K562 (cell line): ENCODE data around the gene FUBP3. TPM values are rescaled to one million over a fixed set of nuclear protein-coding genes. Genes with fewer than 3 reads are reported as not detected.

ENCODE experiments used
- ATAC-seq: fragments of 200-7000 bp; cut with Tn5 transposase; 3 replicates; pipeline ENCODE4 v1.9.1; 2020; ENCODE audit warnings: moderate library complexity
- BruUV-seq: library from RNA; stranded (reverse); fragments of 400-500 nt; replicated peaks from 2 replicates; lab custom pipeline; 2021; lab: Mats Ljungman, UMichigan
- CTCF ChIA-PET: fragments of 300-600 bp; formaldehyde crosslinking; extraction: SDS; loops from one replicate; lab custom pipeline; 2021; ENCODE audit warnings: low intra/inter-chr PET ratio; lab: Yijun Ruan, JAX
- POLR2A ChIA-PET: fragments of 300-600, 350-650 bp; sonication (Branson Sonifier 250); formaldehyde crosslinking; extraction: SDS; loops from one replicate; lab custom pipeline; 2021; ENCODE audit warnings: antibody characterized with exemption, inconsistent platforms; lab: Yijun Ruan, JAX
- DNase-seq, 4 experiments: peaks; one replicate each; pipeline versions ENCODE4 v3.0.0 to v3.0.0-alpha.2; 2011 to 2018; ENCODE audit warnings: low spot score in 3 of 4, mixed read lengths in 3 of 4; ENCODE audit errors: extremely low read depth in 1 of 4
- FAIRE-seq: peaks from 2 replicates; lab custom pipeline; 2011; peaks lifted over from hg19 to GRCh38; lab: Jason Lieb, UNC
- H2AFZ ChIP-seq: 2 replicates; pipeline ENCODE4 v1.6.0; 2011; ENCODE audit warnings: low read depth, low read length, control low read depth, inconsistent platforms
- H3K27ac ChIP-seq: fragments of 200-600 bp; 3 replicates; pipeline ENCODE4 v1.8.0; 2011; ENCODE audit warnings: low read depth, mild to moderate bottlenecking, control low read depth, inconsistent platforms, low read length, moderate library complexity, mixed read lengths; ENCODE audit errors: extremely low read depth
- H3K27me3 ChIP-seq, 2 experiments: fragments of 300-600 bp in 1 of 2; 2 replicates in 1 of 2; 3 replicates in 1 of 2; pipeline versions ENCODE4 v1.6.0 to v1.8.0; 2011; ENCODE audit warnings: inconsistent platforms in 2 of 2, low read length in 2 of 2, mild to moderate bottlenecking in 1 of 2, mixed read lengths in 1 of 2, moderate library complexity in 1 of 2; ENCODE audit not compliant: control insufficient read depth in 2 of 2, insufficient read depth in 2 of 2
- H3K36me3 ChIP-seq: fragments of 300-600 bp; 3 replicates; pipeline ENCODE4 v1.8.0; 2011; ENCODE audit warnings: mild to moderate bottlenecking, low read length, inconsistent platforms; ENCODE audit not compliant: control insufficient read depth, insufficient read depth
- H3K4me1 ChIP-seq, 2 experiments: fragments of 200-600 bp in 1 of 2; replicated peaks in 1 of 2; 2 replicates in 1 of 2; 3 replicates in 1 of 2; pipeline versions ENCODE4 v1.5.1 to v1.8.0; 2011; ENCODE audit warnings: inconsistent platforms in 2 of 2, low read length in 2 of 2, mild to moderate bottlenecking in 1 of 2, mixed read lengths in 1 of 2, moderate library complexity in 1 of 2; ENCODE audit not compliant: control insufficient read depth in 2 of 2, insufficient read depth in 2 of 2
- H3K4me2 ChIP-seq: 2 replicates; pipeline ENCODE4 v1.6.1; 2011; ENCODE audit warnings: low read length, control low read depth, inconsistent platforms, mixed read lengths; ENCODE audit not compliant: insufficient read depth
- H3K4me3 ChIP-seq: fragments of 200-600 bp; sonication (generic), shearing (Covaris generic); 2 replicates; pipeline ENCODE4 v1.5.1; 2016; ENCODE audit warnings: control low read depth, inconsistent platforms
- H3K79me2 ChIP-seq: fragments of 200-600 bp; 3 replicates; pipeline ENCODE4 v1.8.0; 2011; ENCODE audit warnings: low read length, inconsistent platforms; ENCODE audit not compliant: control insufficient read depth, insufficient read depth
- H3K9ac ChIP-seq, 2 experiments: 2 replicates each; pipeline versions ENCODE4 v1.6.0 to v1.6.1; 2011; ENCODE audit warnings: low read depth in 2 of 2, low read length in 2 of 2, control low read depth in 1 of 2, inconsistent platforms in 1 of 2, mild to moderate bottlenecking in 1 of 2, mixed read lengths in 1 of 2; ENCODE audit not compliant: insufficient read depth in 1 of 2
- H3K9me1 ChIP-seq: one replicate; pipeline ENCODE4 v1.6.0; 2011; ENCODE audit warnings: inconsistent platforms, mild to moderate bottlenecking, low read length, moderate library complexity; ENCODE audit not compliant: control insufficient read depth, insufficient read depth
- H3K9me3 ChIP-seq: replicated peaks from 2 replicates; pipeline ENCODE4 v1.5.1; 2011; ENCODE audit warnings: low read depth, low read length, inconsistent platforms; ENCODE audit not compliant: control insufficient read depth, insufficient read depth
- H4K20me1 ChIP-seq: replicated peaks from 2 replicates; pipeline ENCODE4 v1.6.1; 2011; ENCODE audit warnings: low read length, inconsistent platforms, mixed read lengths; ENCODE audit not compliant: control insufficient read depth, insufficient read depth
- BACH1 ChIP-seq: fragments of 200-800 bp; sonication (Bioruptor generic); IDR thresholded peaks from 2 replicates; pipeline ENCODE4 v1.6.1; 2016; ENCODE audit warnings: missing genetic modification characterization, missing compliant biosample characterization
- BRD4 ChIP-seq: fragments of 200-600 bp; sonication (generic); IDR thresholded peaks from 2 replicates; pipeline ENCODE4 v1.6.1; 2017; ENCODE audit warnings: inconsistent platforms
- CREB3 ChIP-seq: fragments of 450-650 bp; conservative IDR thresholded peaks from 2 replicates; pipeline ENCODE4 v1.6.1; 2016; ENCODE audit warnings: missing genetic modification characterization, low read depth, mild to moderate bottlenecking, missing compliant biosample characterization, moderate library complexity
- E4F1 ChIP-seq: fragments of 250-450 bp; sonication (Bioruptor Pico); IDR thresholded peaks from 2 replicates; pipeline ENCODE4 v1.5.0; 2021; ENCODE audit warnings: mild to moderate bottlenecking, borderline replicate concordance
- KAT8 ChIP-seq: fragments of 450-650 bp; IDR thresholded peaks from 2 replicates; pipeline ENCODE4 v1.6.1; 2016; ENCODE audit warnings: low read depth, mild to moderate bottlenecking
- MAX ChIP-seq: sonication (generic); formaldehyde crosslinking; IDR thresholded peaks from 2 replicates; pipeline ENCODE4 v1.9.0; 2022; ENCODE audit warnings: mild to moderate bottlenecking, missing genetic modification reagents
- MCM2 ChIP-seq: fragments of 450-650 bp; IDR thresholded peaks from 2 replicates; pipeline ENCODE4 v1.6.1; 2017; ENCODE audit warnings: low read depth, mild to moderate bottlenecking
- PHF8 ChIP-seq: fragments of 200-600 bp; sonication (generic); IDR thresholded peaks from 2 replicates; pipeline ENCODE4 v1.6.1; 2012; ENCODE audit warnings: mixed run types, mild to moderate bottlenecking, inconsistent platforms, low read length, moderate library complexity, borderline replicate concordance
- SIN3A ChIP-seq, 2 experiments: fragments of 150-350 bp in 1 of 2; IDR thresholded peaks; 2 replicates each; pipeline ENCODE4 v1.6.1; 2011 to 2016; ENCODE audit warnings: borderline replicate concordance in 2 of 2, low read depth in 2 of 2, low read length in 2 of 2, mild to moderate bottlenecking in 2 of 2, moderate library complexity in 2 of 2; ENCODE audit not compliant: control insufficient read depth in 1 of 2
- SNAPC5 ChIP-seq: fragments of 250-450 bp; sonication (Bioruptor Pico); IDR thresholded peaks from 2 replicates; pipeline ENCODE4 v1.8.0; 2021; ENCODE audit warnings: moderate library complexity, mild to moderate bottlenecking, inconsistent platforms
- ZBTB9 ChIP-seq: fragments of 450-650 bp; formaldehyde crosslinking; IDR thresholded peaks from 2 replicates; pipeline ENCODE4 v1.4.0; 2020; ENCODE audit warnings: mild to moderate bottlenecking, moderate library complexity
- ZC3H11A ChIP-seq: IDR thresholded peaks from 2 replicates; pipeline ENCODE4 v1.6.1; 2012; ENCODE audit warnings: low read depth, low read length, improper control_type of control experiment
- ZNF212 ChIP-seq: fragments of 450-650 bp; formaldehyde crosslinking; IDR thresholded peaks from 2 replicates; pipeline ENCODE4 v1.4.0; 2020; ENCODE audit warnings: mild to moderate bottlenecking
- ZNF253 ChIP-seq: fragments of 250-450 bp; sonication (Bioruptor Pico); conservative IDR thresholded peaks from 2 replicates; pipeline ENCODE4 v1.6.1; 2021; ENCODE audit warnings: mild to moderate bottlenecking
- ZNF512 ChIP-seq: IDR thresholded peaks from 2 replicates; pipeline ENCODE4 v1.6.1; 2016; ENCODE audit warnings: missing genetic modification characterization, missing compliant biosample characterization
- ZNF764 ChIP-seq: fragments of 250-450 bp; sonication (Bioruptor Pico); IDR thresholded peaks from 2 replicates; pipeline ENCODE4 v1.4.0; 2020; ENCODE audit warnings: low read depth, mild to moderate bottlenecking, moderate library complexity
- WGBS: fragments of 100-300 bp; shearing (Covaris generic); methylation state at CpG from one replicate; pipeline ENCODE4 v1.1.6; 2016; ENCODE audit warnings: low coverage, mixed read lengths; ENCODE audit not compliant: insufficient coverage; ENCODE audit errors: missing lambda C conversion rate; 5-methylcytosine and 5-hydroxymethylcytosine counted together
- in situ Hi-C: fragments of 300-500 bp; cut with MboI; formaldehyde crosslinking; loops from 4 replicates; pipeline ENCODE4 v1.15.0; 2018; ENCODE audit warnings: inconsistent platforms, mixed read lengths
- intact Hi-C: fragments of 100-400 bp; cut with micrococcal nuclease; formaldehyde crosslinking; loops from 2 replicates; pipeline ENCODE4 v1.14.2; 2022
- polyA plus RNA-seq, 8 experiments: library from polyadenylated mRNA; depleted of rRNA in 4 of 8; stranded (reverse) in 5 of 8; unstranded in 3 of 8; fragments of >200 nt; fragmentation: Nextera tagmentation in 2 of 8; fragmentation: Illumina TruSeq in 1 of 8; extraction: Ambion mirVana in 2 of 8; extraction: Trizol in 1 of 8; gene quantifications; 2 replicates each; pipeline versions ENCODE4 v1.2.1 to v1.2.3, GENCODE V29; 2011 to 2014; ENCODE audit warnings: inconsistent platforms in 1 of 8, missing spikeins in 1 of 8
- total RNA-seq, 7 experiments: library from RNA; depleted of rRNA in 6 of 7; stranded (reverse); fragments of >200 nt in 6 of 7; fragmentation: Illumina TruSeq in 2 of 7; extraction: Trizol in 2 of 7; gene quantifications; 2 replicates each; pipeline versions ENCODE4 v1.2.1 to v1.2.3, GENCODE V29; 2011 to 2021; ENCODE audit warnings: low replicate concordance in 1 of 7

The FUBP3 gene
- total and polyA plus RNA-seq, 9 of the 15 experiments (the other 6 are each of a cell fraction or from before 2014, with no cell fraction given): 3.0 to 64.0 (median 48.1) TPM

- peaks cover 4% of the 10 kb centered on the region; the same call in 1 of the 2 replicates for H4K20me1 ChIP-seq
- no peak overlapping the region for H3K9ac ChIP-seq
- TF ChIP-seq ZBTB9 (CRISPR knock-in tag) (no peak), MAX (CRISPR knock-in tag) (no peak), ZNF512 (tag) (no peak), SIN3A (IDR thresholded peaks at IDR 0.05; ENCODE audit: borderline replicate concordance in 2 of 2, control insufficient read depth in 1 of 2, low read depth in 2 of 2, low read length in 2 of 2) (no peak), E4F1 (CRISPR knock-in tag) (no peak), ZNF253 (CRISPR knock-in tag) (no peak), ZNF764 (CRISPR knock-in tag) (no peak), BACH1 (no peak), MCM2 (no peak), ZC3H11A (no peak), BRD4 (no peak), PHF8 (no peak), SNAPC5 (CRISPR knock-in tag) (no peak), KAT8 (no peak), CREB3 (tag) (no peak), ZNF212 (CRISPR knock-in tag) (no peak)
- in situ Hi-C loops: no loop called here
- FAIRE-seq (no peak), ATAC-seq (no peak), DNase-seq (no peak)
- WGBS: 83% methylated on average over 2 of the region's 2 CpGs
- no TSS peak for BruUV-seq
- H3K4me2 ChIP-seq: no peak overlapping the region
- H3K27me3 ChIP-seq: no peaks in the 10 kb centered on the region
- ChIA-PET CTCF (no interaction called here), POLR2A (interaction anchor here (0.6 to 1.8 kb wide), 5 partner anchors 12 to 93 kb away, joined by 3 to 4 read pairs (median 3); no protein-coding TSS in a partner anchor)
- no peak overlapping the region for H3K4me3 ChIP-seq
- no peaks in the 10 kb centered on the region for H3K4me1 ChIP-seq
- no peak overlapping the region for H3K27ac ChIP-seq
- no peaks in the 10 kb centered on the region for H3K9me1 ChIP-seq
- intact Hi-C loops: no loop called here
- H2AFZ ChIP-seq: no peak overlapping the region
- H3K36me3 ChIP-seq: peaks cover 73% of the 10 kb centered on the region
- peaks cover 8% of the 10 kb centered on the region; the same call in 1 of the 3 replicates for H3K79me2 ChIP-seq
- no peaks in the 10 kb centered on the region for H3K9me3 ChIP-seq
Observed at GRCh38 chr9:130601100-130601499, 21.7 kb downstream of the FUBP3 start.
